Measurements from ENCODE around the gene HLA-DPA1. TPM values are rescaled to one million over a fixed set of nuclear protein-coding genes. Genes with fewer than 3 reads are reported as not detected.

The HLA-DPA1 gene
- total RNA-seq, 1 experiment from 2014 or later: 0.43 TPM

- no peak overlapping the region for H3K4me3 ChIP-seq (ENCODE audit: low read depth, low read length, poor library complexity, severe bottlenecking)
- no peak for DNase-seq (ENCODE audit: low spot score)
- CTCF ChIA-PET: interaction anchor here (0.7 kb wide), 1 partner anchor 229 kb away, joined by 6 read pairs; no protein-coding TSS in a partner anchor
These were observed 54.5 kb downstream of the HLA-DPA1 start for GRCh38 chr6:33018904-33019303.

GRCh38 chr6:33018418-33018817 lies 55.0 kb downstream of the HLA-DPA1 start:
- ChIA-PET POLR2A (ENCODE audit: low non-redundant PET) (no interaction called here), CTCF (interaction anchor here (0.7 kb wide), 1 partner anchor 230 kb away, joined by 6 read pairs; no protein-coding TSS in a partner anchor)
- intact Hi-C loops (cut with micrococcal nuclease; ENCODE audit: unreplicated experiment): loop anchor here (10.0 kb wide), 1 partner anchor 126 kb away; no protein-coding TSS in a partner anchor
- DNase-seq (ENCODE audit: low spot score): no peak
- Histone ChIP-seq H3K27ac (ENCODE audit: low read depth, low read length, poor library complexity, severe bottlenecking) (no peak overlapping the region), H3K9me3 (ENCODE audit: low read depth, low read length, poor library complexity, severe bottlenecking) (no peaks in the 10 kb centered on the region), H3K4me1 (ENCODE audit: insufficient read depth, low read length, poor library complexity, severe bottlenecking) (no peaks in the 10 kb centered on the region), H3K36me3 (ENCODE audit: insufficient read depth, low read length, poor library complexity, severe bottlenecking) (no peaks in the 10 kb centered on the region), H3K27me3 (replicated peaks; ENCODE audit: insufficient read depth, low read depth, low read length, poor library complexity) (peaks cover 14% of the 10 kb centered on the region), H3K4me3 (ENCODE audit: low read depth, low read length, poor library complexity, severe bottlenecking) (no peak overlapping the region)
- BruUV-seq (replicated peaks): no TSS peak
- TF ChIP-seq, protein P1, sequence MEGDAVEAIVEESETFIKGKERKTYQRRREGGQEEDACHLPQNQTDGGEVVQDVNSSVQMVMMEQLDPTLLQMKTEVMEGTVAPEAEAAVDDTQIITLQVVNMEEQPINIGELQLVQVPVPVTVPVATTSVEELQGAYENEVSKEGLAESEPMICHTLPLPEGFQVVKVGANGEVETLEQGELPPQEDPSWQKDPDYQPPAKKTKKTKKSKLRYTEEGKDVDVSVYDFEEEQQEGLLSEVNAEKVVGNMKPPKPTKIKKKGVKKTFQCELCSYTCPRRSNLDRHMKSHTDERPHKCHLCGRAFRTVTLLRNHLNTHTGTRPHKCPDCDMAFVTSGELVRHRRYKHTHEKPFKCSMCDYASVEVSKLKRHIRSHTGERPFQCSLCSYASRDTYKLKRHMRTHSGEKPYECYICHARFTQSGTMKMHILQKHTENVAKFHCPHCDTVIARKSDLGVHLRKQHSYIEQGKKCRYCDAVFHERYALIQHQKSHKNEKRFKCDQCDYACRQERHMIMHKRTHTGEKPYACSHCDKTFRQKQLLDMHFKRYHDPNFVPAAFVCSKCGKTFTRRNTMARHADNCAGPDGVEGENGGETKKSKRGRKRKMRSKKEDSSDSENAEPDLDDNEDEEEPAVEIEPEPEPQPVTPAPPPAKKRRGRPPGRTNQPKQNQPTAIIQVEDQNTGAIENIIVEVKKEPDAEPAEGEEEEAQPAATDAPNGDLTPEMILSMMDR (conservative IDR thresholded peaks at IDR 0.05; ENCODE audit: low read depth, low read length): no peak
- TF ChIP-seq EZH2 (IDR thresholded peaks at IDR 0.05; ENCODE audit: borderline replicate concordance, low read depth, low read length, poor library complexity, severe bottlenecking): no peak

More at GRCh38 chr6:33018904-33019303, 54.5 kb downstream of the HLA-DPA1 start:
- intact Hi-C loops (cut with micrococcal nuclease; ENCODE audit: unreplicated experiment): loop anchor here (10.0 kb wide), 1 partner anchor 126 kb away; no protein-coding TSS in a partner anchor
- no peaks in the 10 kb centered on the region for H3K4me1 ChIP-seq (ENCODE audit: insufficient read depth, low read length, poor library complexity, severe bottlenecking)
- H3K9me3 ChIP-seq (ENCODE audit: low read depth, low read length, poor library complexity, severe bottlenecking): no peaks in the 10 kb centered on the region
- no TSS peak for BruUV-seq (replicated peaks)
- POLR2A ChIA-PET (ENCODE audit: low non-redundant PET): no interaction called here
- H3K27ac ChIP-seq (ENCODE audit: low read depth, low read length, poor library complexity, severe bottlenecking): no peak overlapping the region
- TF ChIP-seq, protein P1 (conservative IDR thresholded peaks at IDR 0.05; ENCODE audit: low read depth, low read length): no peak
- TF ChIP-seq EZH2 (IDR thresholded peaks at IDR 0.05; ENCODE audit: borderline replicate concordance, low read depth, low read length, poor library complexity, severe bottlenecking): no peak
- no peaks in the 10 kb centered on the region for H3K36me3 ChIP-seq (ENCODE audit: insufficient read depth, low read length, poor library complexity, severe bottlenecking)
- peaks cover 10% of the 10 kb centered on the region for H3K27me3 ChIP-seq (replicated peaks; ENCODE audit: insufficient read depth, low read depth, low read length, poor library complexity)

DNA sequence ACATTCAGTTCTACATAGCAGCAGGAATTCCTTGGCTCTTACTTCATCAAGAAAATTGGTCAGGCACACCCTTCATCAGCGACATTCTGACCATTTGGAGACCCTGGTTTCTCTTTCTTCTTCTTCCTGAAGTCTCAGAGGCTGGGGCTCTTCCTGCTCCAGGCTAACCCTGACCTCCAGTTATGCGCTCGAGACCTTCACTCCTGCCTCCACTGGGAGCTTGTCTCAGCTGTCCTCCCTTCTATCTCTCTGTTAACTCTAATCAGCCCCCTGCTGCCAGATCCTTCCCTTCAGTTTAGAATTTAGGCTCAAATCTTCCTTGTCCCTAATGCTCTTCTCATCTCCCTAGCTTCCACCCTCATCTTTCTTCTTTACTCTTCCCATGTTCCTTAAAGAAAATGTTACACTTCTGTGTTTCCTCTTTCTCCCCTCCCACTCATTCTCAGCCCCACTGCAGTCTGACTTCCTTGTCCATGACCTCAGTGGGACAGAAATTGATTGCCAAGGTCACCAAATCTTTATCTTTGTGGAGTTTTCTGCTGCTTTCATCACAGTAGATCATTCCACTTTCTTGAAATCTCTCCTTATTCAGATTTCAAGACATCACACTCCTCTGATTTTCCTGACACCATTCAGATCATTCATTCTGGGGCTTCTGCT lies 55.6 kb downstream of the HLA-DPA1 start:
- BruUV-seq (replicated peaks): no TSS peak
- TF ChIP-seq EZH2 (IDR thresholded peaks at IDR 0.05; ENCODE audit: borderline replicate concordance, low read depth, low read length, poor library complexity, severe bottlenecking): no peak
- TF ChIP-seq, protein P1 (conservative IDR thresholded peaks at IDR 0.05; ENCODE audit: low read depth, low read length): no peak
- Histone ChIP-seq H3K4me1 (ENCODE audit: insufficient read depth, low read length, poor library complexity, severe bottlenecking) (no peaks in the 10 kb centered on the region), H3K4me3 (ENCODE audit: low read depth, low read length, poor library complexity, severe bottlenecking) (no peak overlapping the region), H3K27ac (ENCODE audit: low read depth, low read length, poor library complexity, severe bottlenecking) (no peak overlapping the region), H3K9me3 (ENCODE audit: low read depth, low read length, poor library complexity, severe bottlenecking) (no peaks in the 10 kb centered on the region), H3K27me3 (replicated peaks; ENCODE audit: insufficient read depth, low read depth, low read length, poor library complexity) (peaks cover 20% of the 10 kb centered on the region), H3K36me3 (ENCODE audit: insufficient read depth, low read length, poor library complexity, severe bottlenecking) (no peaks in the 10 kb centered on the region)
- POLR2A ChIA-PET (ENCODE audit: low non-redundant PET): no interaction called here
- CTCF ChIA-PET: no interaction called here
- intact Hi-C loops (cut with micrococcal nuclease; ENCODE audit: unreplicated experiment): loop anchor here (10.0 kb wide), 1 partner anchor 127 kb away; no protein-coding TSS in a partner anchor
- no peak for DNase-seq (ENCODE audit: low spot score)

All from A673 (cell line).